Right lobe of liver (tissue), 4 donors: Measurements from ENCODE around the gene SNRPB2.

Source experiments
- POLR2A ChIP-seq: fragments of 450-650 bp; IDR thresholded peaks from one replicate; pipeline ENCODE4 v1.6.1; 2017; ENCODE audit warnings: antibody characterized with exemption, mild to moderate bottlenecking
- TF ChIP-seq, protein P1 (sequence below), 4 donors: fragments of 200-600 bp in 3 of 4; fragments of 450-650 bp in 1 of 4; IDR thresholded peaks; one replicate each; pipeline versions ENCODE4 v1.5.1 to v1.8.0; 2016 to 2022; ENCODE audit warnings: antibody characterized with exemption in 4 of 4, mild to moderate bottlenecking in 2 of 4
- donor health status: DM: no; HTN: no; CAD: no.
- donor health status: DM: no; HTN: no; CAD: no.
- donor health status: DM: no; HTN: yes; CAD: no.

DNA sequence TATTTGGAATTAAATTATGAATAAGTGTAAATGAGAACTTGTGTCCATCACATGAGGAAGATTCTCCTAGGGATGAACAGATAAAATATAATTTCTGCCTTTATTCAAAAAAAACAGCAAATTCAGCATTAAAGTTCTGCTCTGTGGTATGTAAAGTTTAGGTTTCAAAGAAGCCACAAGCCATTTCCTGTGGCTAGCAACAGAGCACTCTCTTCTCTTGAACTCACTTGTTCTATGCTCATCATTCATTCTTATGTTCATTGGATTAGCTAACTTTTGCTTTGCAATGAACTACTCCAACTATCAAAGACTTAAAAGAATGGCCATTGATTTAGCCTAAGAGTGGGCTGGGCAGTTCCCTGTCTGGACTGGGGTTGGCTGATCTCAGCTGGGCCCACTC lies 20.8 kb upstream of the SNRPB2 start:
- TF ChIP-seq, protein P1, sequence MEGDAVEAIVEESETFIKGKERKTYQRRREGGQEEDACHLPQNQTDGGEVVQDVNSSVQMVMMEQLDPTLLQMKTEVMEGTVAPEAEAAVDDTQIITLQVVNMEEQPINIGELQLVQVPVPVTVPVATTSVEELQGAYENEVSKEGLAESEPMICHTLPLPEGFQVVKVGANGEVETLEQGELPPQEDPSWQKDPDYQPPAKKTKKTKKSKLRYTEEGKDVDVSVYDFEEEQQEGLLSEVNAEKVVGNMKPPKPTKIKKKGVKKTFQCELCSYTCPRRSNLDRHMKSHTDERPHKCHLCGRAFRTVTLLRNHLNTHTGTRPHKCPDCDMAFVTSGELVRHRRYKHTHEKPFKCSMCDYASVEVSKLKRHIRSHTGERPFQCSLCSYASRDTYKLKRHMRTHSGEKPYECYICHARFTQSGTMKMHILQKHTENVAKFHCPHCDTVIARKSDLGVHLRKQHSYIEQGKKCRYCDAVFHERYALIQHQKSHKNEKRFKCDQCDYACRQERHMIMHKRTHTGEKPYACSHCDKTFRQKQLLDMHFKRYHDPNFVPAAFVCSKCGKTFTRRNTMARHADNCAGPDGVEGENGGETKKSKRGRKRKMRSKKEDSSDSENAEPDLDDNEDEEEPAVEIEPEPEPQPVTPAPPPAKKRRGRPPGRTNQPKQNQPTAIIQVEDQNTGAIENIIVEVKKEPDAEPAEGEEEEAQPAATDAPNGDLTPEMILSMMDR (IDR thresholded peaks at IDR 0.05): no peak
- no peak for TF ChIP-seq POLR2A
